ENCODE results near the gene PLXNB2. TPM values are rescaled to one million over a fixed set of nuclear protein-coding genes. Genes with fewer than 3 reads are reported as not detected.

The PLXNB2 gene
- total and polyA plus RNA-seq, 2 donors from 2014 or later = 128 to 383 TPM

- intact Hi-C loops (cut with DNase I) = loop anchor here (5.0 kb wide), 1 partner anchor 73 kb away; no protein-coding TSS in a partner anchor
- H3K27me3 ChIP-seq (ENCODE audit: control insufficient read depth, insufficient read depth, low read length) = no peaks in the 10 kb centered on the region
- peaks cover 0 to 19% (median 4%) of the 10 kb centered on the region in 3 donors for H3K4me1 ChIP-seq (ENCODE audit: control insufficient read depth in 2 of 3, insufficient read depth in 2 of 3, low read depth in 1 of 3, low read length in 3 of 3)
- no peaks in the 10 kb centered on the region for H3K36me3 ChIP-seq (ENCODE audit: control insufficient read depth in 2 of 3, insufficient read depth in 3 of 3, low read length in 3 of 3)
- DNase-seq = no peak
- no peak overlapping the region for H3K9ac ChIP-seq (ENCODE audit: low read length in 3 of 3)
- FAIRE-seq = no peak
- TF ChIP-seq CTCF (IDR thresholded peaks at IDR 0.05; ENCODE audit: borderline replicate concordance, extremely low read depth, insufficient read depth) = no peak
- H3K9me3 ChIP-seq (ENCODE audit: control insufficient read depth in 2 of 3, insufficient read depth in 1 of 3, low read length in 3 of 3) = no peaks in the 10 kb centered on the region
- no peak overlapping the region for H3K4me3 ChIP-seq (ENCODE audit: low read length in 3 of 3)
- no peak overlapping the region for H3K27ac ChIP-seq (ENCODE audit: low read depth in 2 of 2, low read length in 2 of 2)
Observed at GRCh38 chr22:50264104-50264745, 43.2 kb downstream of the PLXNB2 start.

- TF ChIP-seq CTCF (IDR thresholded peaks at IDR 0.05; ENCODE audit: borderline replicate concordance, extremely low read depth, insufficient read depth) = no peak
- no peak for FAIRE-seq
- Histone ChIP-seq H3K36me3 (ENCODE audit: control insufficient read depth in 2 of 3, insufficient read depth in 3 of 3, low read length in 3 of 3) (no peaks in the 10 kb centered on the region), H3K27ac (ENCODE audit: low read depth in 2 of 2, low read length in 2 of 2) (no peak overlapping the region), H3K4me3 (ENCODE audit: low read length in 3 of 3) (no peak overlapping the region), H3K4me1 (ENCODE audit: control insufficient read depth in 2 of 3, insufficient read depth in 2 of 3, low read depth in 1 of 3, low read length in 3 of 3) (peaks cover 0 to 12% (median 0%) of the 10 kb centered on the region in 3 donors), H3K9ac (ENCODE audit: low read length in 3 of 3) (no peak overlapping the region), H3K27me3 (ENCODE audit: control insufficient read depth, insufficient read depth, low read length) (no peaks in the 10 kb centered on the region), H3K9me3 (ENCODE audit: control insufficient read depth in 2 of 3, insufficient read depth in 1 of 3, low read length in 3 of 3) (no peaks in the 10 kb centered on the region)
- DNase-seq = no peak
- intact Hi-C loops (cut with DNase I) = loop anchor here (5.0 kb wide), 1 partner anchor 74 kb away; no protein-coding TSS in a partner anchor
Observed at GRCh38 chr22:50262973-50263617, 44.4 kb downstream of the PLXNB2 start.

- Histone ChIP-seq H3K4me3 (ENCODE audit: low read length in 3 of 3) (no peak overlapping the region), H3K9ac (ENCODE audit: low read length in 3 of 3) (no peak overlapping the region), H3K9me3 (ENCODE audit: control insufficient read depth in 2 of 3, insufficient read depth in 1 of 3, low read length in 3 of 3) (no peaks in the 10 kb centered on the region), H3K4me1 (ENCODE audit: control insufficient read depth in 2 of 3, insufficient read depth in 2 of 3, low read depth in 1 of 3, low read length in 3 of 3) (peaks cover 0 to 9% (median 2%) of the 10 kb centered on the region in 3 donors), H3K27me3 (ENCODE audit: control insufficient read depth, insufficient read depth, low read length) (no peaks in the 10 kb centered on the region), H3K36me3 (ENCODE audit: control insufficient read depth in 2 of 3, insufficient read depth in 3 of 3, low read length in 3 of 3) (no peaks in the 10 kb centered on the region), H3K27ac (ENCODE audit: low read depth in 2 of 2, low read length in 2 of 2) (no peak overlapping the region)
- intact Hi-C loops (cut with DNase I) = loop anchor here (5.0 kb wide), 1 partner anchor 75 kb away; no protein-coding TSS in a partner anchor
- no peak for TF ChIP-seq CTCF (IDR thresholded peaks at IDR 0.05; ENCODE audit: borderline replicate concordance, extremely low read depth, insufficient read depth)
- peak in 1 of 5 donors; percentile 70 for DNase-seq
- no peak for FAIRE-seq
Observed at GRCh38 chr22:50262460-50262911, 45.0 kb downstream of the PLXNB2 start.

All from kidney (tissue), 14 donors.